Smooth muscle cell (in vitro differentiated cells): Measurements from ENCODE around the gene DCAF11. TPM values are rescaled to one million over a fixed set of nuclear protein-coding genes. Genes with fewer than 3 reads are reported as not detected.

ENCODE experiments used
- DNase-seq: peaks from one replicate; lab custom pipeline; 2025; ENCODE audit not compliant: unreplicated experiment; lab: John Stamatoyannopoulos, UW
- H2AFZ ChIP-seq: fragments of 200-600 bp; sonication (generic); 2 replicates; pipeline ENCODE4 v1.6.0; 2016; ENCODE audit warnings: antibody characterized with exemption, low read depth, mild to moderate bottlenecking
- H3F3A ChIP-seq: fragments of 200-600 bp; sonication (generic); 2 replicates; pipeline ENCODE4 v1.6.0; 2017; ENCODE audit warnings: antibody characterized with exemption, low read depth
- H3K27ac ChIP-seq: fragments of 200-600 bp; sonication (generic); 2 replicates; pipeline ENCODE4 v1.5.1; 2016; ENCODE audit warnings: low read depth, mild to moderate bottlenecking
- H3K27me3 ChIP-seq: fragments of 200-600 bp; sonication (generic); 2 replicates; pipeline ENCODE4 v1.6.1; 2016; ENCODE audit warnings: low read depth, mild to moderate bottlenecking
- H3K36me3 ChIP-seq: fragments of 200-600 bp; sonication (generic); 2 replicates; pipeline ENCODE4 v1.5.1; 2016; ENCODE audit warnings: low read depth
- H3K4me1 ChIP-seq: fragments of 200-600 bp; sonication (generic); 2 replicates; pipeline ENCODE4 v1.5.1; 2016; ENCODE audit warnings: low read depth
- H3K4me2 ChIP-seq: fragments of 200-600 bp; sonication (generic); 2 replicates; pipeline ENCODE4 v1.6.0; 2016; ENCODE audit warnings: mild to moderate bottlenecking
- H3K4me3 ChIP-seq: fragments of 200-600 bp; sonication (generic); 2 replicates; pipeline ENCODE4 v1.5.1; 2016; ENCODE audit warnings: mild to moderate bottlenecking
- H3K79me2 ChIP-seq: fragments of 200-600 bp; sonication (generic); 2 replicates; pipeline ENCODE4 v1.6.0; 2016; ENCODE audit warnings: low read depth, mild to moderate bottlenecking
- H3K9ac ChIP-seq: fragments of 200-600 bp; sonication (generic); 2 replicates; pipeline ENCODE4 v1.6.0; 2016; ENCODE audit warnings: low read depth
- H3K9me3 ChIP-seq: fragments of 200-600 bp; sonication (generic); replicated peaks from 2 replicates; pipeline ENCODE4 v1.5.1; 2016; ENCODE audit warnings: low read depth
- H4K20me1 ChIP-seq: fragments of 200-600 bp; sonication (generic); 2 replicates; pipeline ENCODE4 v1.6.0; 2016; ENCODE audit warnings: low read depth
- CTCF ChIP-seq: fragments of 200-600 bp; sonication (generic); IDR thresholded peaks from 2 replicates; pipeline ENCODE4 v1.5.1; 2017; ENCODE audit warnings: borderline replicate concordance, mild to moderate bottlenecking, antibody characterized with exemption; ENCODE audit not compliant: insufficient read depth, poor library complexity, severe bottlenecking
- WGBS: methylation state at CpG from one replicate; pipeline ENCODE4 v1.1.7; 2016; ENCODE audit warnings: low lambda C conversion rate; 5-methylcytosine and 5-hydroxymethylcytosine counted together
- microRNA-seq: library from miRNA; unstranded; fragments of <30 nt; microRNA quantifications from one replicate; pipeline ENCODE4, GENCODE V29; 2016; ENCODE audit warnings: borderline number of aligned reads
- polyA plus RNA-seq: library from polyadenylated mRNA; unstranded; fragments of >200 nt; fragmentation: Nextera tagmentation; extraction: Ambion mirVana; gene quantifications from 2 replicates; pipeline ENCODE4 v1.2.1, GENCODE V29; 2016
- small RNA-seq: library from RNA; depleted of rRNA; stranded (forward); fragments of <200 nt; gene quantifications from one replicate; pipeline ENCODE3, GENCODE V24; 2014
- total RNA-seq: library from RNA; depleted of rRNA; stranded (reverse); fragments of >200 nt; gene quantifications from 2 replicates; pipeline ENCODE4 v1.2.3, GENCODE V29; 2014

DCAF11 gene
- total and polyA plus RNA-seq, 2 experiments from 2014 or later = 39.3 to 43.6 TPM

GRCh38 chr14:24171422-24172260 is 57.1 kb downstream of the DCAF11 start, which contains the start of gene REC8:
REC8 (plus strand) TSS chr14:24172080; CDS start chr14:24172553, 473 bp downstream.
- Histone ChIP-seq H3K79me2 (no peaks in the 10 kb centered on the region), H3K9ac (no peak within 1 kb of the TSS), H3K9me3 (no peaks in the 10 kb centered on the region), H4K20me1 (no peaks in the 10 kb centered on the region), H2AFZ (no peak within 1 kb of the TSS), H3K36me3 (no peaks in the 10 kb centered on the region), H3K27me3 (no peaks in the 10 kb centered on the region), H3K27ac (no peak within 1 kb of the TSS), H3K4me1 (peaks cover 10% of the 10 kb centered on the region), H3F3A (no peaks in the 10 kb centered on the region), H3K4me3 (peak within 1 kb of the TSS; percentile 42), H3K4me2 (peak within 1 kb of the TSS; percentile 86)
- TF ChIP-seq CTCF = no peak
- DNase-seq = peak; percentile 31
- 12% methylated on average over 61 of the region's 63 CpGs for WGBS

- Histone ChIP-seq H4K20me1 (no peaks in the 10 kb centered on the region), H3K4me3 (peak overlapping the region; percentile 42), H3K4me2 (peak overlapping the region; percentile 86), H3K4me1 (peaks cover 10% of the 10 kb centered on the region), H3K9me3 (no peaks in the 10 kb centered on the region), H3K36me3 (no peaks in the 10 kb centered on the region), H3K9ac (no peak overlapping the region), H3F3A (no peaks in the 10 kb centered on the region), H3K79me2 (no peaks in the 10 kb centered on the region), H2AFZ (no peak overlapping the region), H3K27me3 (no peaks in the 10 kb centered on the region), H3K27ac (no peak overlapping the region)
- DNase-seq = no peak
- no peak for TF ChIP-seq CTCF
- 30% methylated on average over 27 of the region's 30 CpGs for WGBS
Measured at GRCh38 chr14:24172261-24172860, 57.8 kb downstream of the DCAF11 start.

GRCh38 chr14:24172871-24173281 is 58.3 kb downstream of the DCAF11 start:
- TF ChIP-seq CTCF = no peak
- H3K4me3 ChIP-seq = peak overlapping the region; percentile 42
- 79% methylated on average over 20 of the region's 20 CpGs for WGBS
- H3K4me2 ChIP-seq = peak overlapping the region; percentile 86
- no peaks in the 10 kb centered on the region for H3K79me2 ChIP-seq
- peaks cover 10% of the 10 kb centered on the region for H3K4me1 ChIP-seq
- no peak for DNase-seq
- H3K9me3 ChIP-seq = no peaks in the 10 kb centered on the region
- H3F3A ChIP-seq = no peaks in the 10 kb centered on the region
- H3K9ac ChIP-seq = no peak overlapping the region
- no peak overlapping the region for H3K27ac ChIP-seq
- H2AFZ ChIP-seq = no peak overlapping the region
- no peaks in the 10 kb centered on the region for H3K27me3 ChIP-seq
- H4K20me1 ChIP-seq = no peaks in the 10 kb centered on the region
- H3K36me3 ChIP-seq = no peaks in the 10 kb centered on the region

Small RNA genes within 50 kb of the gene (microRNA-seq; reads per million reads assigned to microRNA genes)
- gene MIR7703 = not detected

Small RNA genes within 50 kb of the gene (small RNA-seq; reads per million reads assigned to genes)
- 0.82 reads per million, percentile 26 among the genes with 10 or more reads in this experiment for gene IRF9
- 0.21 reads per million for gene RNA5SP383

Other genes with a start within 250 kb of the DCAF11 start
- 16.7 and 33.1 TPM in 2 replicates for gene DHRS4, start 161.0 kb upstream of the DCAF11 start, total RNA-seq
- gene DHRS4, start 161.0 kb upstream of the DCAF11 start, polyA plus RNA-seq = 30.9 and 37.4 TPM in 2 replicates
- 8.2 and 10.6 TPM in 2 replicates for gene DHRS4L2, start 125.8 kb upstream of the DCAF11 start, total RNA-seq
- 21.5 and 26.0 TPM in 2 replicates for gene DHRS4L2, start 125.8 kb upstream of the DCAF11 start, polyA plus RNA-seq
- 0.04 TPM in 1 of 2 replicates, not detected in the other for gene CARMIL3, start 62.8 kb upstream of the DCAF11 start, total RNA-seq
- 0.11 TPM in 1 of 2 replicates, not detected in the other for gene CARMIL3, start 62.8 kb upstream of the DCAF11 start, polyA plus RNA-seq
- gene CPNE6, start 43.2 kb upstream of the DCAF11 start, total RNA-seq = not detected in 2 replicates
- gene CPNE6, start 43.2 kb upstream of the DCAF11 start, polyA plus RNA-seq = not detected in 2 replicates
- 21.5 and 25.6 TPM in 2 replicates for gene PCK2, start 20.5 kb upstream of the DCAF11 start, total RNA-seq
- gene PCK2, start 20.5 kb upstream of the DCAF11 start, polyA plus RNA-seq = 40.4 and 46.1 TPM in 2 replicates
- 0.18 and 1.9 TPM in 2 replicates for gene NRL, start 172 bp downstream of the DCAF11 start, total RNA-seq
- gene NRL, start 172 bp downstream of the DCAF11 start, polyA plus RNA-seq = 1.3 and 2.6 TPM in 2 replicates
- gene FITM1, start 15.9 kb downstream of the DCAF11 start, total RNA-seq = 2.7 TPM in 1 of 2 replicates, not detected in the other
- gene FITM1, start 15.9 kb downstream of the DCAF11 start, polyA plus RNA-seq = 0.31 and 1.1 TPM in 2 replicates
- gene PSME1, start 21.4 kb downstream of the DCAF11 start, total RNA-seq = 41.4 and 49.4 TPM in 2 replicates
- gene PSME1, start 21.4 kb downstream of the DCAF11 start, polyA plus RNA-seq = 94.1 and 114 TPM in 2 replicates
- gene EMC9, start 26.8 kb downstream of the DCAF11 start, total RNA-seq = 6.3 and 13.0 TPM in 2 replicates
- gene EMC9, start 26.8 kb downstream of the DCAF11 start, polyA plus RNA-seq = 11.9 and 16.9 TPM in 2 replicates
- 40.7 and 53.2 TPM in 2 replicates for gene PSME2, start 31.8 kb downstream of the DCAF11 start, total RNA-seq
- 164 and 166 TPM in 2 replicates for gene PSME2, start 31.8 kb downstream of the DCAF11 start, polyA plus RNA-seq
- gene RNF31, start 32.7 kb downstream of the DCAF11 start, total RNA-seq = 39.3 and 74.8 TPM in 2 replicates
- gene RNF31, start 32.7 kb downstream of the DCAF11 start, polyA plus RNA-seq = 23.3 and 25.4 TPM in 2 replicates
- 38.2 and 42.7 TPM in 2 replicates for gene IRF9, start 46.5 kb downstream of the DCAF11 start, total RNA-seq
- 42.0 and 58.3 TPM in 2 replicates for gene IRF9, start 46.5 kb downstream of the DCAF11 start, polyA plus RNA-seq
- gene REC8, start 57.3 kb downstream of the DCAF11 start, total RNA-seq = 5.7 and 9.3 TPM in 2 replicates
- 16.8 and 26.7 TPM in 2 replicates for gene REC8, start 57.3 kb downstream of the DCAF11 start, polyA plus RNA-seq
- gene IPO4, start 74.0 kb downstream of the DCAF11 start, total RNA-seq = 14.7 and 82.6 TPM in 2 replicates
- gene IPO4, start 74.0 kb downstream of the DCAF11 start, polyA plus RNA-seq = 20.5 and 26.6 TPM in 2 replicates
- gene TM9SF1, start 80.7 kb downstream of the DCAF11 start, total RNA-seq = 66.6 and 72.1 TPM in 2 replicates
- gene TM9SF1, start 80.7 kb downstream of the DCAF11 start, polyA plus RNA-seq = 86.5 and 95.8 TPM in 2 replicates
- 0.85 TPM in 1 of 2 replicates, not detected in the other for gene TSSK4, start 90.9 kb downstream of the DCAF11 start, total RNA-seq
- 0.89 and 1.3 TPM in 2 replicates for gene TSSK4, start 90.9 kb downstream of the DCAF11 start, polyA plus RNA-seq
- gene CHMP4A, start 98.7 kb downstream of the DCAF11 start, total RNA-seq = 29.7 and 32.5 TPM in 2 replicates
- gene CHMP4A, start 98.7 kb downstream of the DCAF11 start, polyA plus RNA-seq = 46.8 and 63.9 TPM in 2 replicates
- gene MDP1, start 101.3 kb downstream of the DCAF11 start, total RNA-seq = 31.0 and 33.0 TPM in 2 replicates
- 36.8 and 42.3 TPM in 2 replicates for gene MDP1, start 101.3 kb downstream of the DCAF11 start, polyA plus RNA-seq
- 209 and 211 TPM in 2 replicates for gene NEDD8, start 117.6 kb downstream of the DCAF11 start, total RNA-seq
- gene NEDD8, start 117.6 kb downstream of the DCAF11 start, polyA plus RNA-seq = 375 and 432 TPM in 2 replicates
- 38.8 and 65.0 TPM in 2 replicates for gene GMPR2, start 118.2 kb downstream of the DCAF11 start, total RNA-seq
- 43.4 and 55.9 TPM in 2 replicates for gene GMPR2, start 118.2 kb downstream of the DCAF11 start, polyA plus RNA-seq
- 27.9 and 38.8 TPM in 2 replicates for gene TINF2, start 127.8 kb downstream of the DCAF11 start, total RNA-seq
- gene TINF2, start 127.8 kb downstream of the DCAF11 start, polyA plus RNA-seq = 43.6 and 52.5 TPM in 2 replicates
- 4.1 and 13.6 TPM in 2 replicates for gene TGM1, start 148.4 kb downstream of the DCAF11 start, total RNA-seq
- gene TGM1, start 148.4 kb downstream of the DCAF11 start, polyA plus RNA-seq = 1.6 and 7.7 TPM in 2 replicates
- 15.4 and 18.5 TPM in 2 replicates for gene RABGGTA, start 156.8 kb downstream of the DCAF11 start, total RNA-seq
- 33.4 and 38.2 TPM in 2 replicates for gene RABGGTA, start 156.8 kb downstream of the DCAF11 start, polyA plus RNA-seq
- 22.5 and 23.3 TPM in 2 replicates for gene DHRS1, start 185.0 kb downstream of the DCAF11 start, total RNA-seq
- 25.2 and 27.4 TPM in 2 replicates for gene DHRS1, start 185.0 kb downstream of the DCAF11 start, polyA plus RNA-seq
- gene NOP9, start 185.1 kb downstream of the DCAF11 start, total RNA-seq = 9.3 and 11.2 TPM in 2 replicates
- 2.7 and 3.3 TPM in 2 replicates for gene NOP9, start 185.1 kb downstream of the DCAF11 start, polyA plus RNA-seq
- gene CIDEB, start 193.2 kb downstream of the DCAF11 start, total RNA-seq = not detected in 2 replicates
- gene CIDEB, start 193.2 kb downstream of the DCAF11 start, polyA plus RNA-seq = 0.58 TPM in 1 of 2 replicates, not detected in the other
- 2.8 and 6.9 TPM in 2 replicates for gene LTB4R2, start 195.4 kb downstream of the DCAF11 start, total RNA-seq
- gene LTB4R2, start 195.4 kb downstream of the DCAF11 start, polyA plus RNA-seq = 0.70 and 2.4 TPM in 2 replicates
- gene LTB4R, start 196.7 kb downstream of the DCAF11 start, total RNA-seq = 2.7 and 2.8 TPM in 2 replicates
- gene LTB4R, start 196.7 kb downstream of the DCAF11 start, polyA plus RNA-seq = 1.6 and 3.2 TPM in 2 replicates
- gene ADCY4, start 220.3 kb downstream of the DCAF11 start, total RNA-seq = 0.13 and 0.45 TPM in 2 replicates
- gene ADCY4, start 220.3 kb downstream of the DCAF11 start, polyA plus RNA-seq = 0.66 TPM in 1 of 2 replicates, not detected in the other
- gene RIPK3, start 225.2 kb downstream of the DCAF11 start, total RNA-seq = 1.3 and 1.6 TPM in 2 replicates
- gene RIPK3, start 225.2 kb downstream of the DCAF11 start, polyA plus RNA-seq = 1.2 TPM in 1 of 2 replicates, not detected in the other